Measurements from ENCODE around the gene CDH23. TPM values are rescaled to one million over a fixed set of nuclear protein-coding genes. Genes with fewer than 3 reads are reported as not detected.

The CDH23 gene
- total and polyA plus RNA-seq, 10 of the 15 experiments (the other 5 are each of a cell fraction or from before 2014, with no cell fraction given), result 0.09 to 0.40 (median 0.15) TPM; not detected in 1

DNA sequence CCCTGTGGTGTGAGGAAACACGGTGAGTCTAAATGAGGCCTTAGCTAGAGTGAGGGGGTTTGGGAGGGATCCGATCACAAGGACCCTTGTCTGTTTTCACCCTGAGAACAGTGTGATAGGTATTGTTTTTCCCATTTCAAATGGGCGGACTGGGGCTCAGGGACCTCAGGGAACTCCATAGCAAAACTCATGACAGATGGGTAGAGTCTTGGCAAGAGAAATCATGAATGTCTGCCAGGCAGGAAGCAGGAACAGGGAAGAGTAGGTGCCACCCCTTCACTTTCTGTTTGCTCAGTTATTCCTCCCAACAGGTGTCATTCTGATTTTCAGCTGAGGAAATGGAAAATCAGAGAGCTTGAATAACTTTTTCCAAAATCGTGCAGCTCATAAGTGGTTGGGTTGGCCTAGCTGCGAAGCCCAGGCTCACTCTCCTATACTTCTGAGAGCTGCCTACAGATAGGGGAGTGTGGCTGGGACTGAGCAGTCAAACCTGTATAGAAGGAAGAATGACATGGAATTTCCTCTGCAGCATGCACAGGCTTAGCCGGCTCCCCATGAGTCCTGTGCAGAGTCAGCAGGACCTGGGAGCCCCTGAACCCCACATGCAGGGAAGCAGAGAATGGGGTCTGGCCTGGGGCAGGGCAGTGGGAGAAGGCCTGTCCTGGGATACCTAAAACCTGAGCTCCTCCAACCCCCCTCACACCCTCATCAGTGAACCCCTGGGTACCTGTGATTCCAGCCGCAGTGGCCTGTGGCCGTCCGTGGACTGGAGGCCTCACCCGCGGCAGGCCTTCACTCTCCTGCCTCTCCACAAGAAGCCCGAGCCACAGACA is 340.5 kb downstream of the CDH23 start:
- ChIA-PET POLR2A (no interaction called here), RAD21 (ENCODE audit: unreplicated experiment) (no interaction called here), SMC1A (ENCODE audit: uncharacterized antibody, unreplicated experiment) (no interaction called here), CTCF (interaction anchor here (1.3 kb wide), 1 partner anchor 29 kb away, joined by 4 read pairs; no protein-coding TSS in a partner anchor)
- Histone ChIP-seq H3K36me3 (ENCODE audit: control insufficient read depth in 2 of 2, insufficient read depth in 2 of 2, low read length in 1 of 2) (no peaks in the 10 kb centered on the region), H3K9ac (ENCODE audit: control insufficient read depth, insufficient read depth, low read length) (no peak overlapping the region), H3K27ac (ENCODE audit: control insufficient read depth, insufficient read depth) (no peak overlapping the region), H3K79me2 (ENCODE audit: control insufficient read depth, insufficient read depth, low read length) (no peaks in the 10 kb centered on the region), H2AFZ (ENCODE audit: control insufficient read depth, low read depth, low read length) (no peak overlapping the region), H3K4me2 (ENCODE audit: control insufficient read depth, insufficient read depth) (no peak overlapping the region), H3K4me1 (ENCODE audit: control insufficient read depth, insufficient read depth, low read length) (peaks cover 17% of the 10 kb centered on the region), H3K9me3 (replicated peaks; ENCODE audit: control insufficient read depth, insufficient read depth, low read length) (no peaks in the 10 kb centered on the region; the same call in 2 of the 3 replicates), H3K4me3 (no peak overlapping the region), H4K20me1 (ENCODE audit: control insufficient read depth, insufficient read depth) (no peaks in the 10 kb centered on the region), H3K27me3 (replicated peaks in 1 of 2; ENCODE audit: control insufficient read depth in 2 of 2, insufficient read depth in 2 of 2, low read length in 1 of 2) (no peaks in the 10 kb centered on the region)
- in situ Hi-C loops (cut with MboI), result no loop called here
- DNase-seq (ENCODE audit: low read depth, low spot score) (no peak), FAIRE-seq (no peak), ATAC-seq (no peak)
- TF ChIP-seq ZNF622 (IDR thresholded peaks at IDR 0.05) (no peak), SIX5 (IDR thresholded peaks at IDR 0.05; ENCODE audit: low read depth, low read length, severe bottlenecking) (no peak), RELA (IDR thresholded peaks at IDR 0.05; ENCODE audit: borderline replicate concordance, partially characterized antibody) (no peak), JUNB (IDR thresholded peaks at IDR 0.05) (no peak), POLR2A (IDR thresholded peaks at IDR 0.05; ENCODE audit: low read depth, low read length) (no peak), MYB (IDR thresholded peaks at IDR 0.05; ENCODE audit: borderline replicate concordance, low read depth, low read length) (no peak), NFIC (IDR thresholded peaks at IDR 0.05; ENCODE audit: low read depth, low read length) (no peak), NR2C1 (IDR thresholded peaks at IDR 0.05) (no peak), ATF2 (IDR thresholded peaks at IDR 0.05; ENCODE audit: low read length) (no peak), USF1 (IDR thresholded peaks at IDR 0.05; ENCODE audit: borderline replicate concordance, extremely low read length, insufficient read depth, low read depth, low read length) (no peak), MXI1 (IDR thresholded peaks at IDR 0.05; ENCODE audit: low read depth, low read length) (no peak), FOXK2 (IDR thresholded peaks at IDR 0.05) (no peak), SMARCA5 (IDR thresholded peaks at IDR 0.05) (no peak), CHD4 (IDR thresholded peaks at IDR 0.05) (no peak)
- TF ChIP-seq, protein P1, sequence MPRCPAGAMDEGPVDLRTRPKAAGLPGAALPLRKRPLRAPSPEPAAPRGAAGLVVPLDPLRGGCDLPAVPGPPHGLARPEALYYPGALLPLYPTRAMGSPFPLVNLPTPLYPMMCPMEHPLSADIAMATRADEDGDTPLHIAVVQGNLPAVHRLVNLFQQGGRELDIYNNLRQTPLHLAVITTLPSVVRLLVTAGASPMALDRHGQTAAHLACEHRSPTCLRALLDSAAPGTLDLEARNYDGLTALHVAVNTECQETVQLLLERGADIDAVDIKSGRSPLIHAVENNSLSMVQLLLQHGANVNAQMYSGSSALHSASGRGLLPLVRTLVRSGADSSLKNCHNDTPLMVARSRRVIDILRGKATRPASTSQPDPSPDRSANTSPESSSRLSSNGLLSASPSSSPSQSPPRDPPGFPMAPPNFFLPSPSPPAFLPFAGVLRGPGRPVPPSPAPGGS (IDR thresholded peaks at IDR 0.05; ENCODE audit: borderline replicate concordance, insufficient read depth, low read depth, low read length, poor library complexity, severe bottlenecking), result no peak
- intact Hi-C loops (cut with micrococcal nuclease; ENCODE audit: unreplicated experiment), result no loop called here
- BruUV-seq (replicated peaks), result no TSS peak
- 85% methylated on average over 12 of the region's 12 CpGs for WGBS (ENCODE audit: insufficient coverage, insufficient replicate concordance, low lambda C conversion rate, missing lambda C conversion rate)

All from GM12878 (cell line).